NCI-H526 treated with DMSO at 0.1 percent for 48 hours (cell line): Measurements from ENCODE around the gene OR10C1.
"Not testable (repeated sequence)": the region's sequence is repeated elsewhere in the genome, so short reads cannot be mapped to it uniquely, and the experiment has no call there.

ENCODE experiments used
- DNase-seq: peaks from one replicate; lab custom pipeline; 2025; lab: John Stamatoyannopoulos, UW

OR10C1 gene, protein sequence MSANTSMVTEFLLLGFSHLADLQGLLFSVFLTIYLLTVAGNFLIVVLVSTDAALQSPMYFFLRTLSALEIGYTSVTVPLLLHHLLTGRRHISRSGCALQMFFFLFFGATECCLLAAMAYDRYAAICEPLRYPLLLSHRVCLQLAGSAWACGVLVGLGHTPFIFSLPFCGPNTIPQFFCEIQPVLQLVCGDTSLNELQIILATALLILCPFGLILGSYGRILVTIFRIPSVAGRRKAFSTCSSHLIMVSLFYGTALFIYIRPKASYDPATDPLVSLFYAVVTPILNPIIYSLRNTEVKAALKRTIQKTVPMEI

DNA sequence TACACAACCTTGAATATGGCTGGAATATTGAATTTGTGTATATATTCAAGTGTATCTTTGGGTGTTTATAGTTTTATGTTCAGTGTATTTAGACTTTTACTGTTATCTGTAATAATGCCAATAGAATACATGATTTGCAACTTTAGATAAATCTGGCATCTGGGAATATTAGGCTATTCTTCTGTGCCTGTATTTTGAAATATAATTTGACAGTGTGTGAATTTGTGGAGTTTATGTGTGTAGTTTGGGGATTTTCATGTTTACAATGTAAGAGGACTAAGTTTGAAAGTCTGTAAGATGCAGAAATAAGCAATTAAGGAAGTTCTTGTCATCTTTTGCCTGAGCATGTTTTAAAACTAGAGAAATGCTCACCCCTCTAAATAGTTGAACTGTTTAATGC, at the start of gene OR10C1:
Gene OR10C1, plus strand, starts transcription at position 301 of the 400 bp plus-strand sequence. CDS start 710 bp downstream, outside the sequence.
- DNase-seq, result no peak

DNA sequence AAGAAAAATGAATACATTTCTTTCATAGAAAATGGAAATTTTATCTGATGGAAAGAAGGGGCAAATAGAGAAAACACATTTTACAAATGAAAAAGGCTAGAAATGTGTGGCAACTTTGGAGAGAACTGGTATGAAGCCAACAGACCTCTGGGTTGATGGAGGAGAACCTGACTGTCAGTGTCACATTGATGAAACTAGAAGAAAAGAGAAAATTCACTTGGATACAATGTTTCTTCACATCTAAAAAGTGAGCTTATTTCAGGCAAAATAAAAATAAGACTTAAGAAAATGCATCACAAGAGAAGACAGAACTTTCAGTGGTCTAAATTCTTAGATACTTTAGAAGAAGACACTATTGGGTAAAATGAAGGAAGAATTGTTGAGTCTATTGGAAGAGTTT, 43.8 kb upstream of the OR10C1 start, which contains the start of gene OR12D2:
Gene OR12D2, plus strand, starts transcription at position 301 of the 400 bp plus-strand sequence. CDS start 1,069 bp downstream, outside the sequence.
- DNase-seq, result no peak

DNA sequence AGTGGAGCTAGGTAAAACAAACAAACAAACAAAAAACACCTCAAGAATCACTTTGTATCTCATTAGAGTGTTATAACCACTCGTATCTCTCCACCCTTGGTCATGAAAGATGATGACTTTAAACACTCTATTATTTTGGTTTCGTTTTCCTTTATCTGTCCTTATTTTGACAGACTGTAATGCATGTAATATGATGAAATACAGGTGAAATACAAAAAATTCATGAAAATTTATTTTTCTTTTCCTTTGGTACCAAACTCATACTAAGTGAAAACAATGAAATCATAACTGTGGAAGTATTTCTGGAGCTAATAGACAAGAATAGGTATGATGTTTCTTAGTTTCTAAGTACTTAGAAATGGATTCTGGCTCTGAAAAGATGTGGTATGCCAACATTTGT, 39.6 kb upstream of the OR10C1 start:
- DNase-seq, result no peak

DNA sequence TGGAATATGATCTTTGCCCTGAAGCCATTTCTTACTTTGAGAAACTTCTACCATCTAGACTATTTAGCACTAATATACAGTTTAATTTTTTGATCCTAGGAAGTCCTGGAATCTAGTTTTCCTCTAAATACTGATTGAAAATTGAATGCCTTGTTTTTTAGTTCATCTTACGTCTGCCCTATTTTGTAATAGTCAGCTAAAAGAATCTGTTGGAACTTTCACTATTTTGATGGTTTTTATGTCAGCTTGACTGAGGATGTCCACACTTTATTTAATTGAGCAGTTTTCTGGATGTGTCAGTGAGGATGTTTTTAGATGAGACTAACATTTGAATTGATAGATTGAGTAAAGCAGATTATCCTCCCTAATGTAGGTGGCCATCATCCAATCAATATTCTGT, 35.3 kb upstream of the OR10C1 start:
- no peak for DNase-seq

DNA sequence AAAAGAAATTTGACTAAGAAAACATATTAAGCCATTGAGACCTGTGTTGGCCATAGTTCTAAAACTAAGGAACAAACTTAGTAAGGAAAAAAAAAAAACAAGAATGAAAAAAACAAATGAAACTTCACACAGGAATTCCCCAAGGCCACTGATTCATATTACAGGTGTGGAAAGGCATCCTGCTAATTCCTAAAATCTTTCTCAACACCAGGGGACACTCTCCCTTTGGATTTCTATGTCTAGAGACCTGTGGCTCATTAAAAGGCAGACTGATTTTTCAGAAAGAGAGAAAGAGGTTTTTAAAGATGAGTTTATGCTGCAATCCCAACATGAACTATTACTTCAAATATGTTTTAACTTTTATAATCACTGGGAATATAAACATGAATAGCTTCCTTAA, 24.5 kb upstream of the OR10C1 start, which contains the start of gene OR12D1:
Gene OR12D1, plus strand, starts transcription at position 341 of the 400 bp plus-strand sequence.
- no peak for DNase-seq

DNA sequence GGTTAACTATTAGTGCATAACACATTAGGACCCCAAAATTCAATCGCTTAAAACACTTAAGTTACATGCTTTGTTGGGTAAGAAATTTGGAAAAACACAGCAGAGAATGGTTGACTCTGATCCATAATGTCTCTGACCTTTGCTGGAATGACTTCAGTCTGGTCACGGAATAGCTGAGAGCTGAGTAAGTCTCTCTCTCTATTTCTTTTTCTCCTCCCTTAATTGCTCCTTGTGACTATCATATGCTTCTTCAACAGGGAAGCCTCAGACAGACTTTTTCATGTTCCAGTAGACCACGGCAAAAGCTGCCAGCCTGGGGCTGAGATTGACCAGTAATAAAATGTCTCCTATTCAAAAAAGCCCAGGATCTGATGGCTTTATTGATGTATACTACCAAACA, 19.6 kb upstream of the OR10C1 start:
- no peak for DNase-seq

DNA sequence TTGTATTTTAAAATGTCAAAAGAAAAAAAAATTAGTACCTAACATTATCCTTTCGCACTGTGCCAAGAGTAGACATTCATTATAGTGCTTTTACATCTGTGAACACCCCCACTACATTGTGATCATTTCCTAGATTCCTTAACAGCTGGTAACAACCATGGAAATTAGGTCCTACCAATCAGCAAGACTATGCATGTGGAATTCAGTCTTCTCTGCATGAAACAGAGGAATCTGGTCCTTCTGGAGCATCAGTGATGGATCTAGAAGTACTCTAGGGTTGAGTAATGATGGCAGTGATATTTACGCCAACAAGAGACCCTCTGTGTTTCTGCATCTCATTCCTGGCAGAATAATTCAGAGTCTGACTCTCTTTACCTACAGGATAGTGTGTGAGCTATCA, 14.9 kb upstream of the OR10C1 start:
- no peak for DNase-seq

DNA sequence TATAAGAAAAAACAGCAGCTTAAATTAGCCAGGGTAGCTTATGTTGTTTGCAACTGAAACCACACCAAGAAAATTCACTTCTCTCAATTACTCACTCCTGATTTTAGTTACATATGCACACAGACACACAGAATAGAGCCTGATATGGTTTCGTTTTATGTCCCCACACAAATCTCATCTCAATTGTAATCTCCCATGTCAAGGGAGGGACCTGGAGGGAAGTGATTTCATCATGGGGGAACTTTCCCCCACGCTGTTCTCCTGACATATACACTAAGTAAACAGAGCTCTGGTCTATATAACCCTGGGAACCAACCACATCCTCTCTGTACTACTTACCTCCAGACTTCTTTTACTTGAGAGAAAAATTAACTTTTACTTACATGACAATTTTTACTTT, 14.5 kb upstream of the OR10C1 start:
- no peak for DNase-seq

DNA sequence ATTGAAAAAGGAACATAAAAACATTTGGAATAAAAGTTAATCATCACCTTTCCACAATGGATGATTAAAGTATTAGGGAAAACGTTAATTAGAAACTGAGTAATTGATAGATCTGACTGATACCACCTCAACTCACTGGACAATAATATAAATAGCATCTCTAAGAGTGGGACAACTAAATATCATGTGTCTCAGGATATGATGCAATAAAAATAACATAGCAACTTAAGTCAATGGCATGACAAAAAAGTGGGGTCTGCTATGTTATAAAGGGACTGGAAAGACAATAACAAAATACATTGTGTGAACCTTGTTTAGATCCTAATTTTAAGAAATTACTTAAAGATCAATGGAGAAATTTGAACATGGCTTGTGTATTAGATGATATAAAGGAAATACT, 14.0 kb upstream of the OR10C1 start:
- no peak for DNase-seq

DNA sequence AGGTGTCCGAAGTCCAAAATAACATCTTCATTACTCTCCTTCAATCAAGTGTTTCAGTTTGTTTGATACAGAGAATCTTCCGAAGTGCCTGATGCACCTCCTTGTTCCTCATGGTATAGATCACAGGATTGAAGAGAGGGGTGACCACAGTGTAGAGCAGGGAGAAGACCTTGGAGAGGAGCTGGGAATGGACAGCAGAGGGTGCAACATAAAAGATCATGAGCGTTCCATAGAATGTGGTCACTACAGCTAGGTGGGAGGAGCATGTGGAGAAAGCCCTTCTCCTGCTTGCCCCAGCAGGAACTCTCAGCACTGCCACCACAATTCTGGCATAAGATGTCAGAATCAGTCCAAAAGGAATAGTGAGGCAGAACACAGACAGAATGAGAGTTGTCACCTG, 12.5 kb upstream of the OR10C1 start:
- DNase-seq, result no peak

DNA sequence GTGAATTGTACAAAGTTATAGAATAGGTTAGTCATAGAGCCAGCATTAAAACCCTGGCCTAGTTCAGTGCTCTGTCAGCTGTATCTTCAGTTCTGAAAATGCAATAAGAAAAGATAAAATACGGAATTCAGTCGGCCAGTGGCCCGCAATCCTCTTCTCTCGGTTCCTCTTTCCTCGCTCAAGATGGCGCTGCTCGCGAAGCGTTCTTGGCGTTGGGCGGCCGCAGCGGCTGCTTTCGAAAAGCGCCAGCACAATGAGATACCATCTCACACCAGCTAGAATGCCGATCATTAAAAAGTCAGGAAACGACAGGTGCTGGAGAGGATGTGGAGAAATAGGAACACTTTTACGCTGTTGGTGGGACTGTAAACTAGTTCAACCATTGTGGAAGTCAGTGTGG, 2.4 kb upstream of the OR10C1 start:
- DNase-seq, result not testable (repeated sequence)

DNA sequence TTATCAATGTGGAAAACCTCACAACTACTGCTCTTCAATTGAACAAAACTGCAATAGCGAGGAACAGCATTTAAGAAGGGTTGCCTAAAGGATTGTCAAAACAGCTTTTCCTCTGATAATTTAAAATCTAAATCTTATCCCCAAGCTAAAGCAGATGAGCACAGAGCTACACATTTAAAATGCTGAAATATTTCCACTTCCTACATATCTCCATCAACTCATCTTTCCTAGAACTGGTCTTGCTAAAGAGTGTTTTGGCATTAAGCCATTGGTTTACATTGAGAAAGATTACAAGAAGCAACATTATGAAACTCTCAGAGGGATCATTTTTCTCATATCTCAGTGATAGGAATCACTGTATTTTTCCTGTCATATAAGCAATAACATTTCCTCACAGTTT, 3.6 kb downstream of the OR10C1 start:
- DNase-seq, result no peak

DNA sequence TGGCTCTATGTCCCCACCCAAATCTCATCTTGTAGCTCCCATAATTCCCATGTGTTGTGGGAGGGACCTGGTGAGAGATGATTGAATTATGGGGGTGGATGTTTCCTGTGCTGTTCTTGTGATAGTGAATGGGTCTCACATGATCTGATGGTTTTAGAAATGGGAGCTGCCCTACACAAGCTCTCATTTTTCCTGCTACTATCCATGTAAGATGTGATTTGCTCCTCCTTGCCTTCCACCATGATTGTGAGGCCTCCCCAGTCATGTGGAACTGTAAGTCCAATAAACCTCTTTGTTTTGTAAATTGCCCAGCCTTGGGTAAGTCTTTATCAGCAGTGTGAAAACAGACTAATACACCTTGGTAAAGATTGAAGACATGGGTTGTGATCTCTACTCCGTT, 4.9 kb downstream of the OR10C1 start:
- DNase-seq, result not testable (repeated sequence)

DNA sequence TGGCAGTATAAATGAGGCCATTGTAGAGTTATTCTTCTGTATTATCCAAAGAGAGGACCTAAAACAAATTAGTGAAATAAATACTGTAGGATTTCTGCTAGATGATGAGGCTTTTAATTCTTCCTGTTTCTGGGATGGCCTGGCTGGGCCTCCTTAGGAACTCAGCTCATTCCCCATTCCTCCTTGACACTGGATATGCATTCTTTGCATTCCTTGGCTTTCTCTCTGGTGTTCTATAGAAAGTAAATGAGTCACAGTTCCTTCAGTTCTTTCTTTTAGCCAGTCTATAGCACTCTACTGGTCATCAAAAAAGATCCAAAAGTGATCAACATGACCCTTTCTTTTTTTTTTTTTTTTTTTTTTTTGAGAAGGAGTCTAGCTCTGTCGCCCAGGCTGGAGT, 8.6 kb downstream of the OR10C1 start:
- DNase-seq, result no peak

DNA sequence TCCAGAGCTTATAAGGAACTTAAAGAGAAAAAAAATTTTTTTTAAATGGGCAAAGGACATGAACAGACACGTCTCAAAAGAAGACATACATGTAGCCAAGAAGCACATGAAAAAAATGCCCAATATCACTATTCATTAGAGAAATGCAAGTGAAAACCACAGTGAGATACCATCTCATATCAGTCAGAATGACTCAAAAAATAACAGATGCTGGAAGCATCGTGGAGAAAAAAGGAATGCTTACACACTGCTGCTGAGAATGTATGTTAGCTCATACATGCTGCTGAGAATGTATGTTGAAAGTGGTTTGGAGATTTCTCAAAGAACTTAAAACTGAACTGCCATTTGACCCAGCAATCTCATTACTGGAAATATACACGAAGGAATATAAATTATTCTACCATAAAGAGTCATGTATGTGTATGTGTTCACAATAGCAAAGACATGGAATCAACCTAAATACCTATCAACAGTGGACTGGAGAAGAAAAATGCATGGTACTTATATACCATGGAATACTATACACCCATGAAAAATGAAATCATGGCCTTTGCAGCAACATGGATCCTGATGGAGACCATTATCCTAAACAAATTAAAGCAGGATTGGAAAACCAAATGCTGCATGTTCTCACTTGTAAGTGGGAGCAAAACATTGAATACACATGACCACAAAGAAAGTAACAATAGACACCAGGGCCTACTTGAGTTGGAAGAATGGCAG, 12.5 kb downstream of the OR10C1 start:
- no peak for DNase-seq

DNA sequence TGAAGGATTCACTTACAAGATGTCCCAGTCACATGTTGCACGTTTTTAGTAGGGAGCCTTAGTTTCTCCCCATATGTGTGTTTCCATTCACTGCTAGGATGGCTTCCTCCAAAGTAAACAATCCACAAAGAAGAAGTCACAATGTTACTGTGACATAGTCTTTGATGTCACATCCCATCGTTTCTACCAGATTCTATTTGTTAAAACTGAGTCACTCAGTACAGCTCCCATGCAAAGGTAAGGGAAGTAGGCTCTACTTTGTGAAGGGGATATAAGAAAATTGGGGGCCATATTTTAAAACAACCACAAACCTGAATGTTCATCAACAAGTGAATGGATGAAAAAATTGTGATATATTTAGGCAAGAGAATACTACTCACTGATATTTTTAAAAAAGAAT, 17.9 kb downstream of the OR10C1 start, which contains the start of the genes OR11A1 and OR2H1:
Gene OR11A1, minus strand, starts transcription at position 101 of the 400 bp plus-strand sequence. CDS start 29,430 bp downstream, outside the sequence.
Gene OR2H1, plus strand, starts transcription at position 185 of the 400 bp plus-strand sequence. CDS start 4,615 bp downstream, outside the sequence.
- no peak for DNase-seq

DNA sequence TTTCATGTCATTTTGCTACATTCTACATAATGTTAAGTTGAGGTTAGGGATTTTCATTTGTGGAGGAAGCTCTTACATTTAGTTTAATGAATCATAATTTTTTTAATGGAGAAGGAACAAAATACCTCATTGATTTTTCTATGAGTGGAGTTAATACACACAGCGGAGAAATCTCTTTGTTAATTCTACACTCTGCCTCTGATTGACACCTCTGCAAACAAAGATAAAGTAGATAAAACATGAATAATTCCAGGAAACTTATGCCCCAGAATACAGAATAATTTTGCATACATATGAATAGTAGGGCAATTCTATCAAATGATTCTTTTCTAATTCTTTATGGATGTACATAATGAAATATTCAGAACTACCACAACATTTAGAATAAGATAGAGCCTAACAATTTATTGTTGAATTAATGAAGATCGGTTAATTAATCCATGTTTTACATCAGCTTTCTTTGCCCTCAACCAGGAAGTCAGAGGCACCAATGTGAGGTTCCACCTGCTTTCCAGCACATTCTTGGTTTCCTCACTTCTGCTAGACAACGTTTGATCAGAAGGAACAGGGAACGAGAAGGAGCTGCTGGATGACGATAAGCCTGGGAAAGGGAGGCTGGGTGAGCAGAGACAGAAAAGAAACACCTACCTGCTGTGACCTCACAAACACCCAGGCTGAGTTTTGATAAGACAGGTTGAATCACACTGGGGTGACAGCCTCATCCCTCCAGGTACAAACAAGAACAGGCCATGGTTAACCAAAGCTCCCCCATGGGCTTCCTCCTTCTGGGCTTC, 22.1 kb downstream of the OR10C1 start:
- DNase-seq, result no peak

DNA sequence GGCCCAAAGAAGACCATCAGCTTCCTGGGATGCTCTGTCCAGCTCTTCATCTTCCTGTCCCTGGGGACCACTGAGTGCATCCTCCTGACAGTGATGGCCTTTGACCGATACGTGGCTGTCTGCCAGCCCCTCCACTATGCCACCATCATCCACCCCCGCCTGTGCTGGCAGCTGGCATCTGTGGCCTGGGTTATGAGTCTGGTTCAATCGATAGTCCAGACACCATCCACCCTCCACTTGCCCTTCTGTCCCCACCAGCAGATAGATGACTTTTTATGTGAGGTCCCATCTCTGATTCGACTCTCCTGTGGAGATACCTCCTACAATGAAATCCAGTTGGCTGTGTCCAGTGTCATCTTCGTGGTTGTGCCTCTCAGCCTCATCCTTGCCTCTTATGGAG, 22.9 kb downstream of the OR10C1 start:
- DNase-seq, result no peak

DNA sequence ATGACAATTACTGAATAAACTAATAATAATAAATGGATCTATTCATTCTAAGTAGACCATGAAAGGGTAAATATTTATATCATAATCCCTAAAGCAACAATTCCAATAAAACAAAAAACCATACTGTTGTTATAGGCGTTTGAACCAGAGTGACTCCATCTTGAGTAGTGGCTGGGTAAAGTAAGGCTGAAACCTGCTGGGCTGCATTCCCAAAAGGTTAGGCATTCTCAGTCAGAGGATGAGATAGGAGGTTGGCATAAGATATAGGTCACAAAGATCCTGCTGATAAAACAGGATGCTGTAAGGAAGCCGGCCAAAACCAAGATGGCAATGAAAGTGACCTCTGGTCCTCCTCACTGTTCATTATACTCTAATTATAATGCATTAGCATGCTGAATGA, 26.2 kb downstream of the OR10C1 start:
- DNase-seq, result no peak

DNA sequence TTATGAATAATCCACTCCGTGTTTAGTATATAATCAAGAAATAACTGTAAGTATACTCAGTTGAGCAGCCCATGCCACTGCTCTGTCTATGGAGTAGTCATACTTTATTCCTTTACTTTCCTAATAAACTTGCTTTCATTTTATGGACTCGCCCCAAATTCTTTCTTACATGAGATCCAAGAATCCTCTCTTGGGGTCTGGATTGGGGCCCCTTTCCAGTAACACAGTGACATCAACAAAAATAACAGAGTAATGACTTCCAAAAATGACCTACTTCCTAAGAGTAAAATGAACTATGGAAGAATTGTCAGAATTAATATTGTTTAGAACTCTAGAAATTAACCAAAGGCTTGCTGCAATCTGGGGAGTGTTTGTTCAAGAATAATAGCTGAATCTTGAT, 26.7 kb downstream of the OR10C1 start:
- DNase-seq, result no peak

DNA sequence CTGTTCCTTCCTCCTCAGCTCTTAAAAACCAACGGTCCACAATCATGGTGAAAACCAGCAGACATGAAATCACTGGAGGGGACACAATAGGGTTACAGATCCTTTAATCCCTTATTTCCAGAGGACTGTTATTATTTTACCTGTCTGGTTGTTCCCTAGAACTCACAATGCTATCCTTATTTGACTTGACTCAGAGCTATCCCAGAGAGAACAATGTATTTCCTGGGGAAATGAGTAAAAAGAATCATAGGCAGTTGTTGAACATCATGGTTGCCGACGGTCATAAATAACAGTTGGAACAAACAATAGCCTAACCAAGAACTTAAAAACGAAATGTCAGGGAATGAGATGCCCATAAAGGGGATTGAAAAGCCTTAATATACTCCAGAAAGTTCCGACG, 27.1 kb downstream of the OR10C1 start:
- no peak for DNase-seq

DNA sequence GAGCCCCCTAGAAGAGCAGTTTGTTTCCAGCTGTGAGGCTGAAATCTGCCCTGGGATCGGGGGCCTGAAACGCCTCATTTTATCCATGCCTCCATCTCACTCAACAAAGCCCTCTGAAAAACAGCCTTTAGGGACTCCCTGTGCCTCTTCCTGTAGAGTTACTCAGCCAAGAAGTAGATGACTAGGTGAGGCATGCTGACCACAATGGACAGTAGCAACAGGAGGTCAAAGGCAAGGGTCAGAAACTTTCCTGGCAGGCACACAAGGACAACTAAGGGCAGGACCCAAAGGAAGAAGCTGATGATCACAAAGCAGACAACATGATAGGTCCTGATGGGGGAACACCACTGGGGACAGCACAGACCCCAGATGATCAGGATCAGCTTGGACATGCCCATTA, 35.9 kb downstream of the OR10C1 start:
- no peak for DNase-seq
